NCI-H2196 (cell line): ENCODE data around the gene XYLT1.
"Not testable (repeated sequence)": the region's sequence is repeated elsewhere in the genome, so short reads cannot be mapped to it uniquely, and the experiment has no call there.

Experiments used
- DNase-seq: peaks from one replicate; lab custom pipeline; 2025; ENCODE audit not compliant: unreplicated experiment; lab: John Stamatoyannopoulos, UW

Gene XYLT1

DNA sequence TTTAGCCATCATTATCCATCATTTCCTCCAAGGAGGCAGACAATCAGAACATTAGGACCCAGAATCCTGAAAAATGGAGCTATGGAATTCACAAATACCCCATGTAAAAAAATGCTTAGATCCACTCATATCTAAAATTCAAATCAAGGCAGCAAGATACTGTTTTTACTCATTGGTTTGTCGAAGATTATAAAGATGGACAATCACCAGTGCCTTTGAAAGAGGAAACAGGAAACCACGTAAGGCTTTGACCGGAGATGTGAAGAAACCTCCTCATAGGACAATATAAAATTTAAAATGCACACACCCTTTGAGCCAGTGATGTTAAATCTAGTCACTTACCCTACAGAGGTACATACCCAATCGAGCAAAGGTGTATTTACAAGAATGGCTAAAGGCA, 130.0 kb downstream of the XYLT1 start:
- DNase-seq, result no peak

DNA sequence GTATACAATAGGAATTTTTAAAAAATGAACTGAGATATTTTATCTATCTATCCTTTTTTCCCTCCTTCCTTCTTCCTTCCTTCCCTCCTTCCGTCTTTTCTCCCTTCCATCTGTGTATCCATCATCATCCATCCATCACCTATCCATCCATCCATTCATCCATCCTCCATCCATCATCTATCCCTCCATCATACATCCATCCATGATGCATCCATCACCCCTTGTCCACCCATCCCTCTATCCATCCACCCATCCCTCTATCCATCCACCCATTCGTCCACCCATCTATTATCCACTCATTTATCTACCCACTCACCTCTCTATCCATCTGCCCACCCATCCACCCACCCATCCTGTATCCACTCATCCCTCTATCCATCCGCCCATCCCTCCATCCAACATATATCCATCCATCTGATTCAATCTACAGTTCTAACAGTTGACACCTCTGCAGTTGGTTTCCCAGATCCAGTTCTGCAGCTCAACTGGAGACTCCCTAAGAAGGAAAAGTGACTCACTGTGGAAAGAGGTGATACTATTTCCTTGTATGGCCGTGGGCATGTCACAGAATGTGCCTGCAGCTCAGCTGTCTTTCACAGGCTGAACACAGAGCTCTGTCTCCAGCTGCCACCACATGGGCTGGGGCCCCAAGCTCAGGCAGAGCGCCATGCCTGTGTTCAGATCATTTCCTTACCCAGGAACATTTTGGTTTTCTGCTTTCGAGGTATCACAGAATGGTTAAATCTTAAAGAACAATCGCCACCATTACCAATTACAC, 130.8 kb downstream of the XYLT1 start:
- no peak for DNase-seq

DNA sequence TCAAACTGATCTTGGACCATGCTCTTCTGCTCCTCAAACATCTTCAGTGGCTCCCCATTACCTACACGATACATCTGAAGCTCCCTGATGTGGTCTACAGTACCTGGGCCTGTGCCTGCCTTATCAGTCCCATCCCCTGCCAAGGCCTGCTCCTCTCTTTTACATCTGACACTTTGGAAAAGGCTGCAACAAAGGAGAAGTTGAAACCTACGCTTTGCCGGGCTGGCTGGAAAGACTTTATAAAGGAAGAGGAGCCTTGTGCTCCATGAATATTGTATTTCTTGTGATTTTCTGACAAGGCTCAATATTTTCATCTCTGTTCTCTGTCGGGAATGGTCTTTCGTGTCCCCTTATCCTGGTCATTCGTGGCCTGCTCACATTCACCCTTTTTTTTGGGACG, 132.5 kb downstream of the XYLT1 start:
- no peak for DNase-seq

GRCh38 chr16:17336530-17336900, 134.2 kb downstream of the XYLT1 start:
- no peak for DNase-seq

DNA sequence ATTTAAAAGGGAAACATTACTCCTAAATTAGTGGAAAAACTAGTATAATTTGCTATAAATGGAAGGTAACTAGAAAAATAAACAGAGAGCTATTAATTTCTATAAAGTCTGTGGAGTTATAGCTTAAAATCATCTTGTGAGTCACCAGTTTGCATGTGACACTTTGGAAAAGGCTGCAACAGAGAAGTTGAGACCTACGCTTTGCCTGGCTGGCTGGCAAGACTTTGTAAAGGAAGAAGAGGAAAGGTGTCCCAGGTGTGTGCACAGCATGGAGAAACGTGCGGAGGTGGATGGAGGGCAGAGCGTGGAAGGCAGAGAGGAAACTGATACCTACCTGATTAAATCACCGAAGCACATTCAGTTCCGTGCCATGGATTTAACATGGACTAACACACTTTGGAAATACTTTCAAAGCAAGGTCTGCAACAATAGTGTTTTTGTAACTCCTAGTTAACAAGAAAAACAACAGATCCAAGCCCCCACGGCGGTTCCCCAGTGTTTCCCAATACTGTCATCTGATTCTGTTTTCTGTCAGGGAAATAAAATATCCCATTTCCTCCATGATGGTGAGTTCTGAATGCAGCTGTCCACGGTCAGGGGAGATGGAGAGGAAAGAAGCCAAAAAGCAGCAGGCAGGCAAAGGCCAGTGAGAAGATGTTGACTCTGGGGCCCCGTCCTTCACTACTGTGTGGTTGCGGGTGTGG, 134.8 kb downstream of the XYLT1 start:
- DNase-seq, result no peak

DNA sequence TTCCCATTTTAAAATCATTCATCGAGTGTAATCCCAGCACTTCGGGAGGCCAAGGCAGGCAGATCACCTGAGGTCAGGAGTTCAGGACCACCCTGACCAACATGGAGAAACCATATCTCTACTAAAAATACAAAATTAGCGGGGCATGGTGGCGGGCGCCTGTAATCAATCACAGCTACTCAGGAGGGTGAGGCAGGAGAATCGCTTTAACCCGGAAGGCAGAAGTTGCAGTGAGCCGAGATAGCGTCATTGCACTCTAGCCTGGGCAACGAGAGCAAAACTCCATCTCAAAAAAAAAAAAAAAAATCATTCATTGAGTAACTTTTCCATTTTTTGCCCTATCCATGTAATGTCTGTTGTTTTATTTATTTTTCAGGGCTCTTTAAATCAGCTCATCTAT, 135.4 kb downstream of the XYLT1 start:
- not testable (repeated sequence) for DNase-seq

- DNase-seq, result no peak
Observed at GRCh38 chr16:17334096-17334495, 136.7 kb downstream of the XYLT1 start.

GRCh38 chr16:17333229-17333628, 137.5 kb downstream of the XYLT1 start:
- no peak for DNase-seq

DNA sequence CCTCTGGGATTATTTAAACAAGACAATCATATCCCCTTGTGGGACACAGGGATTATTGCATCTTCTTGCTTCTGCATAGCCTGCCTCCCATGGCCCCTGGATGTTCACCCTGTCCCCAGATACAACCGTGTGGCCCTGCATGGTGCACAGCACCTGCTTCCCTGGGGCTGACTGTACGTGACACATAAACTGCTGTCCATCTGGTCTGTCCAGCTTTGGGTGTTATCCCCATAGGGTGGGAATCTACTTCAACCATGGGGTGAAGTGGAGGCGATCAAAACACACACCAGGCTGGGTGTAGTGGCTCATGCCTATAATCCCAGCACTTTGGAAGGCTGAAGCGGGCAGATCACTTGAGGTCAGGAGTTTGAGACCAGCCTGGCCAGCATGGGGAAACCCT, 138.8 kb downstream of the XYLT1 start:
- no peak for DNase-seq

- DNase-seq, result no peak
Observed at GRCh38 chr16:17331071-17331607, 139.6 kb downstream of the XYLT1 start.

DNA sequence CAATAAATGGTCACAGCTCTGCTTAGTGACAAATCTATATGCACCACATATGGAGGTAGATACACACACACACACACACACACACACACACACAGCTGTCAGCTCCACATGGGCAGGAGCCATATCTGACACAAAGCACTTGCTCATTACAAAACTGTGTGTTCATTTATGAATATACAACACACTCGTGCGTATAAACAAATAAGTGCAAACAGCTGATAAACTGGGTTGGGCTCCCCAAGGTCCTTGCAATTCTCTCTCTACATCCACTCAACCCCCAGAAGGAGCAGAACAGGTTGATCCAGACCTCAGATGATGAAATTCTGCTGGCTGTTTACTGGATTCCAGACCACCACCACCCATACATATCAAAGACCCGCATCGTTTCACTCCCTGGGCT, 140.7 kb downstream of the XYLT1 start:
- no peak for DNase-seq

DNA sequence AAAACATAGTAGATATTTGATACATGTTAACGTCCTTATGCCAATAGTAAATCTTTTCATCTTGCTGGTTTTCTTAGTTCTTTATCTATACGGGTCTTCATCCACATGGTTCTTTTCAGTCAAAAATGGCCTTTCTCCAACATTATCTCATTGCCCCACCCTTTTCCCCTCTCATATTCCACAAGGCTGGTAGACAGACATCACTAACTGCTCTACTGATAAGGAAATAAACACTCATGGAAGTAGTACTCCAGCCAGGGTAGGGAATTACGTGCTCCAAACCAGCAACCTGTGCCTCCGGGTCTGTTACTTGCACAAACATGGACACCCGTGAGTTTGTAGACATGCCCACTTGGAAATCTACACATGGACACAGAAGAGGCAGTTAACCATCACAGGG, 141.4 kb downstream of the XYLT1 start:
- DNase-seq, result no peak

DNA sequence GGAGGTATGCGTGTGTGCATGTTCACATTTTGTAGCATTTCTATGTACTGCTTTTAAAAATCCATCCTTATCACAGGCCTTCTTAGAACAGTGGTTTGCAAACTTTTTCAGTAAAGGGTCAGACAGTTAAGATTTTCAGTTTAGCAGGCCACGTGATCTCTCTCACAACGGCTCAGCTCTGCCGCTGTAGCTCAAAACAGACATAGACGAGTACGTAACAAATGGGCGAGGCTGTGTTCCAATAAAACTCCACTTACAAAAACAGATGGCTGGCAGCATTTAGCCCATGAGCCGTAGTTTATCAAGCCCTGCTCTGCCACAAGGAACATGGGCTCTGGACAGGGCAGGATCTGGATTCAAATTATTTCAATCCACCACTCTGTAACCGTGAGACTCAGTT, 141.8 kb downstream of the XYLT1 start:
- DNase-seq, result no peak

- DNase-seq, result no peak
Observed at GRCh38 chr16:17327664-17328335, 143.0 kb downstream of the XYLT1 start.

- DNase-seq, result no peak
Observed at GRCh38 chr16:17325476-17326143, 145.2 kb downstream of the XYLT1 start.

- no peak for DNase-seq
Observed at GRCh38 chr16:17324451-17324850, 146.3 kb downstream of the XYLT1 start.

DNA sequence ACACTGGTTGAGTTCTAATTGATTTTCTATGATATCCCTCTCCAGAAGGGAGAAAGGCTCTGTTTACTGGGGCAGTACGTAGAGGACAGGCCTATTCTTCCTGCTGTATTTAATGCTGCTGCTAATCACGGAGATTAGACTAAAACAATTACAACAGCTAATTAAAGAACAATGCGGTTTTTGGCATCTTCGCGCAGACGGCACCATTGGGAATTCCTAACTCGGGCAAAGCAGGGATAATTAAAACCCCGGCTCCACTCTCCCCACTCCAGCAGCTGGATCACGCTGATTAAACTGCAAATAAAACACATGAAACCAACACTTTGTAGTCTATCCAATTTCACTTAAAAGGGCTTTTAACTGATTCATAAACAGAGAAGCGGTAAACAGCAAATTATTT, 147.6 kb downstream of the XYLT1 start:
- DNase-seq, result no peak

DNA sequence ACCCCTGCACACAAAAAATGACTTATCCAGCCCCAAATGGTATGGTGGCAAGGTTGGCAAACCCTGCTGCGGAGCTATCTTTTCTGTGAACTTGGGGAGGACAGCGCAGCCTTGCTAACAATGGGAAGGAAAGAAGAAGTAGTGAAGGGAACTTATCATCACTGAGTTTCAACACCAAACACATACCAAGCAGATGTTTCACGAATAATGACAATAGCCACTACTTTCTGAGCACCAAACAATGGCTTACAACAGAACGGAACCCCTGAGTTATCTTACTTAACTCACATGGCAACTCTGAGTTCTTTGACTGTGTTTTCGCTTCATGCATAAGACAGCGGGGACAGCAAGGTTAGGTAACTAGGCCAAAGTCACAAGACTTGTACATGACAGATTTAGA, 148.9 kb downstream of the XYLT1 start:
- DNase-seq, result no peak

GRCh38 chr16:17320009-17320408, 150.8 kb downstream of the XYLT1 start:
- no peak for DNase-seq

- peak; percentile 15 for DNase-seq
Observed at GRCh38 chr16:17318238-17318637, 152.5 kb downstream of the XYLT1 start.

- DNase-seq, result peak; percentile 12
Observed at GRCh38 chr16:17316005-17316404, 154.8 kb downstream of the XYLT1 start.
